HG03457 (cell line): ENCODE results near the gene POMGNT1.

Source experiments
- ATAC-seq: cut with Tn5 transposase; IDR thresholded peaks from one replicate; pipeline ENCODE4 v1.9.1; 2021; ENCODE audit warnings: moderate number of reproducible peaks; ENCODE audit not compliant: unreplicated experiment

POMGNT1 gene

DNA sequence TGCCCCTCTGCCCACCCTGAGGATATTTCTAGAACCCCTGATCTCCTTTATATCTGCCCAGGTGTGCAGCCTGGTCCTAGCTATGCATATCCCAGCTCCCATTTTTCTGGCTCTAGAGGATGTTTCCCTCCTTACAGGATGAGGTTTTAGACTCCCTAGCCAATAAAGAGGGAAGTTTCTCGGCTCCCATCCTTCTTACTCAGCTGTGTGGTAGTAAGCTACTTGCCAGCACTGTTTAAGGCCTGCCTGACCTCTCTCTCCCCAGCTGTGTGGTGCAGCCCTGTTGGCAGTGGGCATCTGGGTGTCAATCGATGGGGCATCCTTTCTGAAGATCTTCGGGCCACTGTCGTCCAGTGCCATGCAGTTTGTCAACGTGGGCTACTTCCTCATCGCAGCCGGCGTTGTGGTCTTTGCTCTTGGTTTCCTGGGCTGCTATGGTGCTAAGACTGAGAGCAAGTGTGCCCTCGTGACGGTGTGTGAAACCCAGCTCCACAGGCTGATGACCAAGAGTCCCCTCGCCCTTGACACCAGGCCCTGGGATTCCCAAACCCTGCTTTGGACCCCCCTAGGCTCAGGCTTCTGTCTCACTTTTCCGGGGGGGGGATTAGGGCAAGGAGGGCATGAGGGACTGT is 14.2 kb downstream of the POMGNT1 start:
- ATAC-seq, result no peak

- no peak for ATAC-seq
These were observed 15.0 kb downstream of the POMGNT1 start for GRCh38 chr1:46183079-46183847.

- ATAC-seq, result no peak
These were observed 16.6 kb downstream of the POMGNT1 start for GRCh38 chr1:46181343-46182260.

- ATAC-seq, result no peak
These were observed 18.1 kb downstream of the POMGNT1 start for GRCh38 chr1:46180082-46180616.

GRCh38 chr1:46179138-46180081 is 18.8 kb downstream of the POMGNT1 start:
- ATAC-seq, result no peak

DNA sequence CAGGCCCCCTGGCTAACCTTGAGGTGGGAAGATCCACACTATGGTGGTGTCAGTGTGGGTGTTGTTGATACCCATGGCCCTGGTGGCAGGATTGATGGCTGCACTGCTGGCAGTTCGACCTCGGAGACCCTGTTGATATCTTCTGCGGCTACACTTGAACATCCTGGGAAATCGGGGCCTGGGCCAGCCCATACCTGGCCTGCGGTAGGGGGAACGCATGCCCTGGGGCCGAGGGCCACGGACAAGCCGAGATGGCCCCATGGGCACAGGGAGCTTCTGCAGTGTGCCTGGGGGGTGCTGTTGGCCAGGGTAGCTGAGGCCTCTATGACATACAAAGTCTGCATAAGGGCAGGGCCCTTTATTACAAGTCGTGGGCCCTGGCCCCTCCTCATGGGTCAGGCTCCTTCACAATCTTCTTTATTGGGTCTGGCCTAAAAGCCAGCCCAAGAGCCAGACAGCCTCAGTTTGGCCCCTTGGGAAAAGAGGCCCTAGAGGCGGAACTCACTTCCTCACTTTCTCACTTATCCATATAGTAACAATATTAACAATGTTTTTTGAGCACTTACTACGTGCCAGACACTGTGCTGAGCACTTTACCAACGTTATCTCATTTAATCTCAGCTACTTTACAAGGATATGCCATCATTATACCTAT is 21.9 kb downstream of the POMGNT1 start, which contains the start of gene P3R3URF:
Gene P3R3URF, minus strand, starts transcription at position 278 of the 655 bp plus-strand sequence. Its CDS starts 17 bp downstream, at position 261.
- no peak for ATAC-seq

DNA sequence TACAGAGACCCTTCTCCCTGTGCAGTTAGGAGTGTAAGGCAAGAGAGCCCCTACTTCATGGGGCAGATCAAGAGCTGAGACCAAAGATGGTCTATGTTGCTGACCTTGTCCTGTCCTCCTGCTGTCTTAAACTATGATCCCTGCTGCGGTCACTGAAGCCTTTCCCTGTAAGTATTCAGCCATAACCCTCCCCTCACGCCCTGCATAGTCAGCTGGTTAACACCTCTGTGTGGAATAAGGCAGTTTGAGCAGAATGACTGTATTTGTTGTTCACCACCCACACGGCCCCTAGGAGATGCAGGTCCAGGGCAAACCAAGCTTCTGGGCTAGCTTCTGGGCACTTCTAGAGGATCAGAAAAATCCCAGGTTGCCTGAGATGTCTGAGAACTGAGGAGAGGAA is 23.0 kb downstream of the POMGNT1 start:
- ATAC-seq, result no peak

GRCh38 chr1:46174448-46175231 is 23.6 kb downstream of the POMGNT1 start, which contains the start of gene TSPAN1:
TSS of gene TSPAN1 (plus strand) at chr1:46175087. CDS start at chr1:46181108, 6,021 bp downstream.
- ATAC-seq, result no peak

GRCh38 chr1:46173361-46173856 is 24.8 kb downstream of the POMGNT1 start:
- no peak for ATAC-seq

DNA sequence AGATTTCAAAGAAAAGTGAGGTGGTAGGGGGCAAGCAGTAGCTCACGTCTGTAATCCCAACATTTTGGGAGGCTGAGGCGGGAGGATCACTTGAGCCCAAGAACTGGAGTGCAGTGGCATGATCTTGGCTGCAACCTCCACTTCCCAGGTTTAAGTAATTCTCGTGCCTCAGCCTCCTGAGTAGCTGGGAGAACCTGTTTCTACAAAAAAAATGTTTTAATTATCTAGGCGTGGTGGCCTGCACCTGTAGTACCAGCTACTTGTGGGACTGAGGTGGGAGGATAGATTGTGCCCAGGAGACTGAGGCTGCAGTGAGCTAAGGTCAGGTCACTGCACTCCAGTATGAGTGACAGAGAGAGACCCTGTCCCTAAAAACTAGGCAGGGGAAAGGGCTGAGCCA is 25.9 kb downstream of the POMGNT1 start:
- no peak for ATAC-seq

DNA sequence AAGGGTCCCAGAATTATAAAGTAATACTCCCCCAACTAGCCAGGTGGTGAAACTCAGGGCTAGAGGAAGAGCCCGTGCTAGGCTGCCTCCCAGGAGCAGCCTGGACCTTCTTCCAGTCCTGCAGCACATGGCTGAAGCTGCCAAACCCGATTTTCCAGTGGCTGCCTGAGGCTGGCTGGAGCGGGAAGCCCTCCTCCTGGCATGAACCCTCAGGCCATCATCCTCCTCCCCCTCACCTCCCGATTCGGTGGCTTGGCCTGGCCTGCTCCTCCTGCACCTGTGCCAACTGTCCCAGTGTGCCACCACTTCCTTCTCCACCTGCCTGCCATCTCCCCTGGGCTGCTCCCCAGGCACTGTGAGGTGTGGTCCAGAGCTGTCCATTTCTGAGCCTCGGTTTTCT is 26.4 kb downstream of the POMGNT1 start:
- no peak for ATAC-seq

GRCh38 chr1:46171351-46171750 is 26.9 kb downstream of the POMGNT1 start:
- no peak for ATAC-seq

DNA sequence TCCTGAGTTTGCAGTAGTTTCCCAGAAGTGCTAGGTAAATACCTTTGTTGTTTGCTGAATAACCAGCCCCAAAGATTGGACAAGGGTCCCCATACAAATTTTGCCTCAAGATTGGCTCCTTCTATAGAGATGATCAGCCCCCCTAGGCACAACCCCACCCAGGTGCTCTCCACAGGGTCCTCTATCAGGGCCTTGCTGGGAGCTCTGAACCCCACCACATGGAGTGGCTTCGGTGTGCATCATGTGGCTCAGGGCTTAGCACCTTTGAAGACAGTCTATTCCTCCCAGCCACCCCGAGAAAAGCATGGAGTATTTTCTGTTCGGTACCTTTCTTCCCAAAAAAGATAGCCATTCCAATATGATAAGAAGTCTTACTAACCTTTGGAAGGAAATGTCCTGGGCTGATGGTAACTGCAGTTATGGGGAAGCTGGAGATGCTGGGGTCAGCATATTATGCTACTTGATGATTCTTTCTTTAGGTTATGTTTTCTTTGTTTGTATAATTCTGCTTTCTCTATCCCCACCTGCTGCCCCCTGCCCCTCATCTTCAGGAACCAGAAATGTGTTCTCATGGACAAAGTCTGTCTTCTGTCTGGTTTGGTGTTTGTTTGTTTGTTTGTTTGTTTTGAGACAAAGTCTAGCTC is 28.3 kb downstream of the POMGNT1 start:
- no peak for ATAC-seq

GRCh38 chr1:46168477-46168876 is 29.8 kb downstream of the POMGNT1 start:
- ATAC-seq, result no peak

- ATAC-seq, result no peak
These were observed 31.4 kb downstream of the POMGNT1 start for GRCh38 chr1:46166521-46167462.

DNA sequence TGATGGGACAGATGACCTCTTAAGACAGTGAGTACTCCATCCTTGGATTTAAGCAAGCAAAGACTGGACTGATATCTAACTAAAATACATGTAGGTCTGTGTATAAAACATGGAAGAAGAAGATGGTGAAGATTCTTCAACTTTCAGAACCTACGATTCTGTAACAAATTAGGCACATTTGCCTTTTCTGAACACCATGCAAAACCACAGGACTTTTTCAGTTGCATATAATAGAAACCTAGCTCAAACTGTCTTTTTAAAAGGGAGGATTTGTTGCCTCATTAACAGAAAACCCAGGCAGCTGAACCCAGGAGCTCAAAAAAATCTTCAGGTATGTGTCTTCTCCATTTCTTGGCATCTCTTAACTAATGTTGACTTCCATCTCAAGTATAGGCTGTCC is 38.0 kb downstream of the POMGNT1 start:
- ATAC-seq, result no peak

GRCh38 chr1:46159516-46159915 is 38.7 kb downstream of the POMGNT1 start:
- ATAC-seq, result no peak
